HG03097 (cell line): ENCODE measurements around the gene ASPDH.
"Not testable (repeated sequence)": the region's sequence is repeated elsewhere in the genome, so short reads cannot be mapped to it uniquely, and the experiment has no call there.

Experiments used
- ATAC-seq: cut with Tn5 transposase; IDR thresholded peaks from one replicate; pipeline ENCODE4 v1.9.1; 2021; ENCODE audit not compliant: unreplicated experiment, low FRiP score

The ASPDH gene

GRCh38 chr19:50480281-50481111 is 33.2 kb downstream of the ASPDH start:
- ATAC-seq, result no peak

GRCh38 chr19:50479761-50480251 is 33.9 kb downstream of the ASPDH start:
- no peak for ATAC-seq

- no peak for ATAC-seq
Measured at GRCh38 chr19:50478901-50479715, 34.6 kb downstream of the ASPDH start.

GRCh38 chr19:50477751-50478515 is 35.8 kb downstream of the ASPDH start:
- no peak for ATAC-seq

- ATAC-seq, result no peak
Measured at GRCh38 chr19:50476907-50477238, 36.8 kb downstream of the ASPDH start.

- ATAC-seq, result peak; percentile 86
Measured at GRCh38 chr19:50476224-50476906, 37.3 kb downstream of the ASPDH start, which contains the start of the genes EMC10 and GARIN5A. Gene EMC10, plus strand, starts transcription at chr19:50476507. Its CDS starts 38 bp downstream, at chr19:50476545. Gene GARIN5A, minus strand, starts transcription at chr19:50476848. Its CDS starts 460 bp downstream, at chr19:50476388.

- ATAC-seq, result no peak
Measured at GRCh38 chr19:50475736-50476223, 37.9 kb downstream of the ASPDH start.

- ATAC-seq, result no peak
Measured at GRCh38 chr19:50475101-50475568, 38.6 kb downstream of the ASPDH start.

- not testable (repeated sequence) for ATAC-seq
Measured at GRCh38 chr19:50473336-50473735, 40.4 kb downstream of the ASPDH start.

- no peak for ATAC-seq
Measured at GRCh38 chr19:50468818-50469217, 44.9 kb downstream of the ASPDH start.

- no peak for ATAC-seq
Measured at GRCh38 chr19:50467566-50467965, 46.1 kb downstream of the ASPDH start.

- ATAC-seq, result no peak
Measured at GRCh38 chr19:50466706-50467039, 47.0 kb downstream of the ASPDH start.

- no peak for ATAC-seq
Measured at GRCh38 chr19:50465986-50466705, 47.6 kb downstream of the ASPDH start.

- no peak for ATAC-seq
Measured at GRCh38 chr19:50465000-50465399, 48.7 kb downstream of the ASPDH start.

GRCh38 chr19:50464348-50464747 is 49.4 kb downstream of the ASPDH start:
- ATAC-seq, result no peak

GRCh38 chr19:50462970-50463369 is 50.7 kb downstream of the ASPDH start:
- ATAC-seq, result no peak
